CD14-positive monocyte (primary cell): Measurements from ENCODE around the gene C1QTNF5. TPM values are rescaled to one million over a fixed set of nuclear protein-coding genes. Genes with fewer than 3 reads are reported as not detected.

Experiments
- DNase-seq, 3 donors: peaks; one replicate each; pipeline ENCODE4 v3.0.0-alpha.2; 2011 to 2022
- H2AFZ ChIP-seq: 2 replicates; pipeline ENCODE4 v1.6.0; 2012; ENCODE audit warnings: mild to moderate bottlenecking, low read depth, low read length, inconsistent platforms; ENCODE audit not compliant: insufficient read depth, poor library complexity, severe bottlenecking
- H3K27ac ChIP-seq, 2 donors: 1 replicate in 1 of 2; 2 replicates in 1 of 2; pipeline ENCODE4 v1.5.1; 2012 to 2013; ENCODE audit warnings: low read length in 2 of 2, control low read depth in 1 of 2, inconsistent platforms in 1 of 2, low read depth in 1 of 2, mild to moderate bottlenecking in 1 of 2
- H3K27me3 ChIP-seq, 2 donors: one replicate each; pipeline versions ENCODE4 v1.6.0 to v1.6.1; 2011 to 2013; ENCODE audit warnings: low read length in 2 of 2; ENCODE audit not compliant: control insufficient read depth in 2 of 2, insufficient read depth in 2 of 2
- H3K36me3 ChIP-seq, 2 donors: replicated peaks in 1 of 2; 1 replicate in 1 of 2; 2 replicates in 1 of 2; pipeline versions ENCODE4 v1.5.1 to v1.6.1; 2012 to 2013; ENCODE audit warnings: low read length in 2 of 2, control low read depth in 1 of 2, inconsistent platforms in 1 of 2, mild to moderate bottlenecking in 1 of 2; ENCODE audit not compliant: insufficient read depth in 2 of 2, control insufficient read depth in 1 of 2
- H3K4me1 ChIP-seq, 2 donors: 1 replicate in 1 of 2; 2 replicates in 1 of 2; pipeline versions ENCODE4 v1.5.1 to v1.6.1; 2012 to 2013; ENCODE audit warnings: low read length in 2 of 2, control low read depth in 1 of 2, inconsistent platforms in 1 of 2, mild to moderate bottlenecking in 1 of 2, moderate library complexity in 1 of 2; ENCODE audit not compliant: insufficient read depth in 2 of 2, control insufficient read depth in 1 of 2
- H3K4me2 ChIP-seq: replicated peaks from 2 replicates; pipeline ENCODE3; 2012; ENCODE audit warnings: low read length, moderate library complexity, mild to moderate bottlenecking; ENCODE audit not compliant: poor library complexity, severe bottlenecking; ENCODE audit errors: extremely low read depth
- H3K4me3 ChIP-seq, 3 experiments: fragments of 200-600 bp in 1 of 3; sonication (generic) in 1 of 3; replicated peaks in 1 of 3; 1 replicate in 2 of 3; 2 replicates in 1 of 3; pipeline ENCODE4 v1.5.1; 2011 to 2013; ENCODE audit warnings: low read length in 3 of 3, mild to moderate bottlenecking in 3 of 3, control low read depth in 2 of 3, low read depth in 2 of 3, inconsistent platforms in 1 of 3, moderate library complexity in 1 of 3
- H3K79me2 ChIP-seq: 2 replicates; pipeline ENCODE4 v1.6.0; 2012; ENCODE audit warnings: mild to moderate bottlenecking, control low read depth, inconsistent platforms, low read length, moderate library complexity; ENCODE audit not compliant: insufficient read depth
- H3K9ac ChIP-seq: 2 replicates; pipeline ENCODE4 v1.6.0; 2017; ENCODE audit warnings: low read length, mild to moderate bottlenecking; ENCODE audit not compliant: insufficient read depth, poor library complexity, severe bottlenecking
- H3K9me3 ChIP-seq, 2 donors: replicated peaks in 1 of 2; 1 replicate in 1 of 2; 2 replicates in 1 of 2; pipeline versions ENCODE4 v1.5.1 to v1.6.1; 2012 to 2013; ENCODE audit warnings: low read length in 2 of 2, control low read depth in 1 of 2; ENCODE audit not compliant: control insufficient read depth in 1 of 2, insufficient read depth in 1 of 2
- H4K20me1 ChIP-seq: 2 replicates; pipeline ENCODE4 v1.6.0; 2012; ENCODE audit warnings: mild to moderate bottlenecking, low read length, control low read depth, moderate library complexity; ENCODE audit not compliant: insufficient read depth
- H3K27ac Mint-ChIP-seq, 7 donors: one replicate each; pipeline ENCODE4 v1.8.0; 2020; ENCODE audit warnings: mild to moderate bottlenecking in 7 of 7, mixed read lengths in 7 of 7, moderate library complexity in 6 of 7, inconsistent platforms in 2 of 7
- H3K27me3 Mint-ChIP-seq, 3 donors: one replicate each; pipeline ENCODE4 v1.8.0; 2021 to 2022; ENCODE audit warnings: low read depth in 3 of 3, mild to moderate bottlenecking in 3 of 3, mixed read lengths in 3 of 3, moderate library complexity in 3 of 3, inconsistent platforms in 1 of 3
- H3K36me3 Mint-ChIP-seq, 2 donors: one replicate each; pipeline ENCODE4 v1.8.0; 2020; ENCODE audit warnings: mixed read lengths in 2 of 2, inconsistent platforms in 1 of 2, mild to moderate bottlenecking in 1 of 2
- H3K4me1 Mint-ChIP-seq: one replicate; pipeline ENCODE4 v1.8.0; 2020; ENCODE audit warnings: mild to moderate bottlenecking, mixed read lengths
- H3K4me3 Mint-ChIP-seq, 2 donors: one replicate each; pipeline ENCODE4 v1.8.0; 2020; ENCODE audit warnings: mild to moderate bottlenecking in 2 of 2, mixed read lengths in 2 of 2, moderate library complexity in 1 of 2
- H3K9me3 Mint-ChIP-seq, 7 donors: one replicate each; pipeline ENCODE4 v1.8.0; 2020 to 2022; ENCODE audit warnings: mixed read lengths in 7 of 7, mild to moderate bottlenecking in 6 of 7, moderate library complexity in 6 of 7, inconsistent platforms in 2 of 7
- WGBS: methylation state at CpG from one replicate; pipeline ENCODE4 v1.1.5; 2013; ENCODE audit warnings: missing lambda C conversion rate; ENCODE audit not compliant: insufficient coverage; 5-methylcytosine and 5-hydroxymethylcytosine counted together
- intact Hi-C, 2 donors: fragments of 100-400 bp; cut with micrococcal nuclease; formaldehyde crosslinking; loops; one replicate each; pipeline versions ENCODE4 v1.15.0 to v1.15.1; 2023
- polyA plus RNA-seq, 3 donors: library from polyadenylated mRNA; depleted of rRNA in 1 of 3; unstranded in 2 of 3; stranded (reverse) in 1 of 3; fragments of 300-500 nt in 2 of 3; fragments of >200 nt in 1 of 3; fragmentation: Illumina TruSeq in 2 of 3; gene quantifications; 1 replicate in 2 of 3; 2 replicates in 1 of 3; pipeline ENCODE4 v1.2.3, GENCODE V29; 2012 to 2021
- TF ChIP-seq, protein P1 (sequence below): fragments of 200-600 bp; IDR thresholded peaks from one replicate; pipeline ENCODE4 v1.8.0; 2022; ENCODE audit warnings: antibody characterized with exemption, mild to moderate bottlenecking

The C1QTNF5 gene
- polyA plus RNA-seq, 3 donors = not detected

DNA sequence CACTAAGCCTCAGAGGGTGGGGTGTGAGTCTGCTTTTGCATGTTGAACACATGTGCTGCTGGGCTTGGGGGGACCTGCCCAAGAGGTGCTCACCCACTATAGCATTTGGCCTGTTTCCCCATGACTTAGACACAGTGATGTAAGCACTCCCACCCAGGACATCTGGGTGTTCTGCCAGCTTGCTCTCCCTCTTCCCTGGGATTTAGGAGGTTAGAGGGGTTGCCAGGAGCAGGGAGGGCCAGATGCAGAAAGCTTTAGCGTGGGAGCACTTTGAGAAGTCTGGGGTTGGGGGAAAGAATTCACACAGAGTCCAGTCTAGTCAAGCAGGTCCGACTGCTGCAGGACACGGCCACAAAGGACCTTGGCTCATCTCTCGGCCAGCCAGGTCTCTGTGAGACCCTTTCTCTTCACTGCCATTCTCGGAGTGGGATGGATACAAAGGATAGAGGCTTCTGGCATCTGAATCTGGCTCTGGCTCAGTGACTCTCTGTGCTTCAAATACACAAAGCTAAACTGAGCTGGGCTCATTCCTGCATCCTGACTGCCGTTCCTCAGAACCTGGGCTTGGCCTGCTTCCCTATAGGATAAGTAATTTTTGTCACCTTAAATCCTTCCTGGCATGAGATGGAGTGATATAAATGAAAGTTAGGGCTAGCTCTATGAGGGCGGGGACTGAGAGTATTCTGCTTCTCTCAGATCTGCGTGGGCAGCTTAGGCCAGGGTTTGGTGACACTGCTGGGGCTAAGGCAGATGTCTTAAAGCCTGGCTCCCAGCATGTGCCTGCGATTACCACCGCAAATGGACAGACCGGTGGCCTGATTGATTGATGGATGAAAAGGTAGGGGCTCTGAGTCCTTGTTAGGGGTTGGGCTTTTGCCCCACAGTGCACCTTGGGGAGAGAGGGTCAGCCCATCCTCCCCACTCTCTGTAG is 26.3 kb upstream of the C1QTNF5 start:
- Histone ChIP-seq H3K4me2 (no peak overlapping the region), H3K4me1 (peaks cover 7 to 14% of the 10 kb centered on the region in 2 donors), H2AFZ (no peak overlapping the region), H3K27me3 (peaks cover 24 to 32% of the 10 kb centered on the region in 2 donors), H3K9me3 (no peaks in the 10 kb centered on the region), H3K27ac (no peak overlapping the region), H4K20me1 (no peaks in the 10 kb centered on the region), H3K9ac (no peak overlapping the region), H3K4me3 (no peak overlapping the region), H3K36me3 (no peaks in the 10 kb centered on the region), H3K79me2 (no peaks in the 10 kb centered on the region)
- TF ChIP-seq, protein P1, sequence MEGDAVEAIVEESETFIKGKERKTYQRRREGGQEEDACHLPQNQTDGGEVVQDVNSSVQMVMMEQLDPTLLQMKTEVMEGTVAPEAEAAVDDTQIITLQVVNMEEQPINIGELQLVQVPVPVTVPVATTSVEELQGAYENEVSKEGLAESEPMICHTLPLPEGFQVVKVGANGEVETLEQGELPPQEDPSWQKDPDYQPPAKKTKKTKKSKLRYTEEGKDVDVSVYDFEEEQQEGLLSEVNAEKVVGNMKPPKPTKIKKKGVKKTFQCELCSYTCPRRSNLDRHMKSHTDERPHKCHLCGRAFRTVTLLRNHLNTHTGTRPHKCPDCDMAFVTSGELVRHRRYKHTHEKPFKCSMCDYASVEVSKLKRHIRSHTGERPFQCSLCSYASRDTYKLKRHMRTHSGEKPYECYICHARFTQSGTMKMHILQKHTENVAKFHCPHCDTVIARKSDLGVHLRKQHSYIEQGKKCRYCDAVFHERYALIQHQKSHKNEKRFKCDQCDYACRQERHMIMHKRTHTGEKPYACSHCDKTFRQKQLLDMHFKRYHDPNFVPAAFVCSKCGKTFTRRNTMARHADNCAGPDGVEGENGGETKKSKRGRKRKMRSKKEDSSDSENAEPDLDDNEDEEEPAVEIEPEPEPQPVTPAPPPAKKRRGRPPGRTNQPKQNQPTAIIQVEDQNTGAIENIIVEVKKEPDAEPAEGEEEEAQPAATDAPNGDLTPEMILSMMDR = no peak
- H3K4me3 Mint-ChIP-seq = no peak overlapping the region
- H3K4me1 Mint-ChIP-seq = peaks cover 8% of the 10 kb centered on the region
- peak overlapping the region in 1 of 7 donors; percentile 4 for H3K27ac Mint-ChIP-seq
- 90% methylated on average over 5 of the region's 11 CpGs for WGBS
- intact Hi-C loops = no loop called here
- peaks cover 0 to 5% (median 3%) of the 10 kb centered on the region in 7 donors for H3K9me3 Mint-ChIP-seq
- H3K27me3 Mint-ChIP-seq = peaks cover 43 to 50% (median 43%) of the 10 kb centered on the region in 3 donors
- peaks cover 3 to 4% of the 10 kb centered on the region in 2 donors for H3K36me3 Mint-ChIP-seq
- no peak for DNase-seq

DNA sequence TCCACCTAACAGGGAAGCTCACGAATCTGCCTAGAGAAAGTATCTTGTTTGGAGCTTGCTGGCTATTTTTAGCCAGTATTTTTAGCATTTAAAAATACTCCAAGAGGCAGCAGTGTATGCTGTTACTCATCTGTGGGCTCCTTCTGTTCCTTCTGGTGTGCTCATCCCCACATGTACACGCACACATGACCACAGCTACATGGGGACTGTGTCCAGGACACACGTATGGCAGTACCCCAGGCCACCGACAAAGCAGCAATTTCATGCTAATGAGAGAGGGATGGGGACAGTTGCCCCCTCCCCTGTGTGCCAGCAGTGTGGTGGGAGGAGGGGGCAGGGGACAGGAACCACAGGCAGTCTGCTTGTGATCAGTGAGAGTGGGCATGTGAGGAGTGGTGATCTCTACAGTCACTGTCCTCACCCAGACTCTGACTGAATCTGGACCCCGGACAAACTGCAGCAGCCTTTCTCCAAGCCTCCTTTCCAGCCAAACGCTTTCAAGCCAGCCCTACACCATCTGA is 24.4 kb upstream of the C1QTNF5 start:
- Histone ChIP-seq H4K20me1 (no peaks in the 10 kb centered on the region), H3K27me3 (peaks cover 28 to 37% of the 10 kb centered on the region in 2 donors), H3K4me2 (no peak overlapping the region), H2AFZ (no peak overlapping the region), H3K79me2 (no peaks in the 10 kb centered on the region), H3K9me3 (no peaks in the 10 kb centered on the region), H3K27ac (no peak overlapping the region), H3K4me3 (no peak overlapping the region), H3K9ac (no peak overlapping the region), H3K36me3 (no peaks in the 10 kb centered on the region), H3K4me1 (peaks cover 7 to 14% of the 10 kb centered on the region in 2 donors)
- H3K27ac Mint-ChIP-seq = peak overlapping the region in 1 of 7 donors; percentile 54
- no peak for DNase-seq
- peaks cover 43 to 59% (median 49%) of the 10 kb centered on the region in 3 donors for H3K27me3 Mint-ChIP-seq
- peak overlapping the region in 1 of 2 donors; percentile 88 for H3K4me3 Mint-ChIP-seq
- H3K9me3 Mint-ChIP-seq = peaks cover 0 to 5% (median 3%) of the 10 kb centered on the region in 7 donors
- peaks cover 8% of the 10 kb centered on the region for H3K4me1 Mint-ChIP-seq
- WGBS = 99% methylated on average over 4 of the region's 6 CpGs
- H3K36me3 Mint-ChIP-seq = peaks cover 3 to 4% of the 10 kb centered on the region in 2 donors
- intact Hi-C loops = no loop called here
- TF ChIP-seq, protein P1 = no peak
